Spleen (tissue), 7 donors: ENCODE data around the gene C14orf132.

Experiments
- CTCF ChIP-seq, 11 experiments: fragments of 200-600 bp in 7 of 11; fragments of 450-650 bp in 4 of 11; sonication (generic) in 4 of 11; IDR thresholded peaks in 8 of 11; conservative IDR thresholded peaks in 3 of 11; 1 replicate in 7 of 11; 2 replicates in 4 of 11; pipeline versions ENCODE4 v1.4.0 to v1.8.0; 2016 to 2021; ENCODE audit warnings: antibody characterized with exemption in 11 of 11, inconsistent platforms in 4 of 11, mild to moderate bottlenecking in 1 of 11
- POLR2A ChIP-seq, 3 donors: fragments of 450-650 bp; IDR thresholded peaks; one replicate each; pipeline ENCODE4 v1.5.1; 2017; ENCODE audit warnings: antibody characterized with exemption in 3 of 3, mild to moderate bottlenecking in 1 of 3
- donor health status: DM: no; HTN: no; CAD: no; lungs with moderate emphysema.
- donor health status: DM: no; HTN: no; CAD: no.
- donor health status: DM: no; HTN: no; CAD: no.

DNA sequence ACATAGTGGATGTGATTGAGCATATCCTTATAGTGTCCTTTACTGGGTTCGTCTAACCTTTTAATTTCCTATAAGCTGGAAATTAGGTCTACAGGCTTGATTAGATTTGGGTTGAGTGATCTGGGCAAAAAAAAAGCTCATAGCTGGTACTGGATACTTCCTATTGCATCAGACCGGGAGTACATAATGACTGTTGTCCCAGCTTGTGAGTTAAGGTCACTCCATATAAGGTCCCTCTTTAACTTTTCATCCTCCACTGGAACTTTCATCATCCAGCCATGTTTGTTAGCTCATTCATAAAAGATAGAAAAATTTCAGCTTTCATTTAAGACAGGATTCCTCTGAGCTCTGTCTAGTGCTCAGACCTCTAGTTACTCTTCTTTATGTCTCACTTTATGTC, 80.8 kb downstream of the C14orf132 start:
- no peak for TF ChIP-seq POLR2A (IDR thresholded peaks at IDR 0.05)
- no peak for TF ChIP-seq CTCF (IDR thresholded peaks at IDR 0.05 in 8 of 11, conservative IDR thresholded peaks at IDR 0.05 in 3 of 11)
